NCI-H187 treated with DMSO at 0.1 percent for 48 hours (cell line): ENCODE measurements around the gene HOMEZ.
A peak's percentile ranks its signal among the peaks of the same experiment; 100 is the strongest.
"Not testable (repeated sequence)": the region's sequence is repeated elsewhere in the genome, so short reads cannot be mapped to it uniquely, and the experiment has no call there.

Experiments
- DNase-seq: peaks from one replicate; lab custom pipeline; 2025; lab: John Stamatoyannopoulos, UW

HOMEZ gene

GRCh38 chr14:23286020-23286901 lies at the start of gene HOMEZ:
TSS of gene HOMEZ (minus strand) at chr14:23286132. CDS start at chr14:23285952, 180 bp downstream.
- DNase-seq = peak; percentile 89

GRCh38 chr14:23335623-23336022 lies 49.7 kb upstream of the HOMEZ start:
- DNase-seq = no peak

- no peak for DNase-seq
Measured at GRCh38 chr14:23327947-23328744, 42.2 kb upstream of the HOMEZ start.

- no peak for DNase-seq
Measured at GRCh38 chr14:23326491-23327332, 40.8 kb upstream of the HOMEZ start.

- not testable (repeated sequence) for DNase-seq
Measured at GRCh38 chr14:23325746-23326145, 39.8 kb upstream of the HOMEZ start.

- DNase-seq = no peak
Measured at GRCh38 chr14:23324993-23325392, 39.1 kb upstream of the HOMEZ start.

GRCh38 chr14:23324455-23324846 lies 38.5 kb upstream of the HOMEZ start:
- no peak for DNase-seq

- DNase-seq = no peak
Measured at GRCh38 chr14:23323838-23324454, 38.0 kb upstream of the HOMEZ start.

- no peak for DNase-seq
Measured at GRCh38 chr14:23322568-23323517, 36.9 kb upstream of the HOMEZ start.

GRCh38 chr14:23321572-23322547 lies 35.9 kb upstream of the HOMEZ start:
- no peak for DNase-seq

- peak; percentile 98 for DNase-seq
Measured at GRCh38 chr14:23320584-23321571, 34.9 kb upstream of the HOMEZ start, which contains the start of gene PABPN1. TSS of gene PABPN1 (plus strand) at chr14:23321457. CDS start at chr14:23321470, 13 bp downstream.

- no peak for DNase-seq
Measured at GRCh38 chr14:23319746-23320583, 34.0 kb upstream of the HOMEZ start.

- DNase-seq = no peak
Measured at GRCh38 chr14:23316300-23316699, 30.4 kb upstream of the HOMEZ start.

- no peak for DNase-seq
Measured at GRCh38 chr14:23310546-23310945, 24.6 kb upstream of the HOMEZ start.

- no peak for DNase-seq
Measured at GRCh38 chr14:23308721-23309445, 23.0 kb upstream of the HOMEZ start.
